Islet of Langerhans (tissue), 1 donor: ENCODE results near the gene ATP5MC2.
"Not testable (repeated sequence)": the region's sequence is repeated elsewhere in the genome, so short reads cannot be mapped to it uniquely, and the experiment has no call there.

Experiments
- FAIRE-seq: peaks from one replicate; lab custom pipeline; 2011; peaks lifted over from hg19 to GRCh38; lab: Jason Lieb, UNC

Gene ATP5MC2

GRCh38 chr12:53675701-53676607 is at the start of gene ATP5MC2:
TSS of gene ATP5MC2 (minus strand) at chr12:53676083. CDS start at chr12:53672614, 3,469 bp downstream.
- no peak for FAIRE-seq

- FAIRE-seq, result no peak
Measured at GRCh38 chr12:53722450-53723041, 46.7 kb upstream of the ATP5MC2 start.

- FAIRE-seq, result no peak
Measured at GRCh38 chr12:53720946-53721345, 45.1 kb upstream of the ATP5MC2 start.

- no peak for FAIRE-seq
Measured at GRCh38 chr12:53719649-53720048, 43.8 kb upstream of the ATP5MC2 start.

GRCh38 chr12:53718567-53718966 is 42.7 kb upstream of the ATP5MC2 start:
- FAIRE-seq, result not testable (repeated sequence)

- no peak for FAIRE-seq
Measured at GRCh38 chr12:53717319-53717718, 41.4 kb upstream of the ATP5MC2 start.

- no peak for FAIRE-seq
Measured at GRCh38 chr12:53714004-53714403, 38.1 kb upstream of the ATP5MC2 start.

GRCh38 chr12:53713516-53713915 is 37.6 kb upstream of the ATP5MC2 start:
- FAIRE-seq, result no peak

GRCh38 chr12:53712059-53712643 is 36.3 kb upstream of the ATP5MC2 start:
- FAIRE-seq, result no peak

GRCh38 chr12:53710091-53710490 is 34.2 kb upstream of the ATP5MC2 start:
- no peak for FAIRE-seq

- no peak for FAIRE-seq
Measured at GRCh38 chr12:53709671-53710070, 33.8 kb upstream of the ATP5MC2 start.

- no peak for FAIRE-seq
Measured at GRCh38 chr12:53706080-53706479, 30.2 kb upstream of the ATP5MC2 start.

- FAIRE-seq, result no peak
Measured at GRCh38 chr12:53703756-53704155, 27.9 kb upstream of the ATP5MC2 start.

GRCh38 chr12:53701518-53702264 is 25.8 kb upstream of the ATP5MC2 start:
- FAIRE-seq, result no peak

GRCh38 chr12:53700567-53700966 is 24.7 kb upstream of the ATP5MC2 start:
- FAIRE-seq, result no peak

GRCh38 chr12:53699678-53700025 is 23.8 kb upstream of the ATP5MC2 start:
- no peak for FAIRE-seq

- no peak for FAIRE-seq
Measured at GRCh38 chr12:53698948-53699677, 23.2 kb upstream of the ATP5MC2 start.

GRCh38 chr12:53696655-53697331 is 20.9 kb upstream of the ATP5MC2 start:
- no peak for FAIRE-seq

GRCh38 chr12:53696285-53696654 is 20.4 kb upstream of the ATP5MC2 start:
- peak; percentile 100 for FAIRE-seq

GRCh38 chr12:53695152-53696145 is 19.6 kb upstream of the ATP5MC2 start:
- no peak for FAIRE-seq
